Endodermal cell (in vitro differentiated cells): ENCODE data around the gene TTC28. TPM values are rescaled to one million over a fixed set of nuclear protein-coding genes. Genes with fewer than 3 reads are reported as not detected.
A peak's percentile ranks its signal among the peaks of the same experiment; 100 is the strongest.
"Not testable (repeated sequence)": the region's sequence is repeated elsewhere in the genome, so short reads cannot be mapped to it uniquely, and the experiment has no call there.

Experiments used
- DNase-seq: peaks from one replicate; pipeline ENCODE4 v3.0.0-alpha.2; 2017
- H3K27ac ChIP-seq: 2 replicates; pipeline ENCODE4 v1.5.1; 2013; ENCODE audit warnings: mild to moderate bottlenecking, low read depth, low read length, moderate library complexity
- H3K27me3 ChIP-seq: 2 replicates; pipeline ENCODE4 v1.6.1; 2013; ENCODE audit warnings: mild to moderate bottlenecking, low read length, moderate library complexity; ENCODE audit not compliant: insufficient read depth, control insufficient read depth, poor library complexity, severe bottlenecking
- H3K36me3 ChIP-seq: 2 replicates; pipeline ENCODE4 v1.7.0; 2013; ENCODE audit warnings: mild to moderate bottlenecking, low read length, moderate library complexity; ENCODE audit not compliant: control insufficient read depth, insufficient read depth
- H3K4me1 ChIP-seq: one replicate; pipeline ENCODE4 v1.7.0; 2013; ENCODE audit warnings: low read length; ENCODE audit not compliant: control insufficient read depth, insufficient read depth
- H3K4me3 ChIP-seq: 2 replicates; pipeline ENCODE4 v1.5.1; 2013; ENCODE audit warnings: mild to moderate bottlenecking, low read length, moderate library complexity
- H3K9ac ChIP-seq: 2 replicates; pipeline ENCODE4 v1.6.1; 2013; ENCODE audit warnings: mild to moderate bottlenecking, low read length, moderate library complexity; ENCODE audit not compliant: poor library complexity, severe bottlenecking; ENCODE audit errors: extremely low read depth
- H3K9me3 ChIP-seq: 2 replicates; pipeline ENCODE4 v1.6.1; 2013; ENCODE audit warnings: mild to moderate bottlenecking, low read length, moderate library complexity; ENCODE audit not compliant: control insufficient read depth
- H3K27ac Mint-ChIP-seq: 2 replicates; pipeline ENCODE4 v1.8.0; 2020; ENCODE audit warnings: mixed read lengths
- H3K27me3 Mint-ChIP-seq: 2 replicates; pipeline ENCODE4 v1.8.0; 2021; ENCODE audit warnings: mild to moderate bottlenecking, mixed read lengths; ENCODE audit not compliant: insufficient read depth
- H3K36me3 Mint-ChIP-seq: 2 replicates; pipeline ENCODE4 v1.8.0; 2020; ENCODE audit warnings: low read depth, mixed read lengths
- H3K4me1 Mint-ChIP-seq: 2 replicates; pipeline ENCODE4 v1.8.0; 2020; ENCODE audit warnings: mixed read lengths
- H3K4me3 Mint-ChIP-seq: 2 replicates; pipeline ENCODE4 v1.8.0; 2020; ENCODE audit warnings: mild to moderate bottlenecking, moderate library complexity, mixed read lengths
- H3K9me3 Mint-ChIP-seq: 2 replicates; pipeline ENCODE4 v1.8.0; 2020; ENCODE audit warnings: mild to moderate bottlenecking, mixed read lengths
- WGBS, 2 experiments: methylation state at CpG; one replicate each; pipeline versions ENCODE4 v1.1.5 to v1.1.7; 2013; ENCODE audit warnings: missing lambda C conversion rate in 2 of 2, mixed read lengths in 1 of 2; ENCODE audit not compliant: insufficient coverage in 1 of 2, insufficient read length in 1 of 2; 5-methylcytosine and 5-hydroxymethylcytosine counted together
- long read RNA-seq, 4 experiments: library from polyadenylated mRNA in 2 of 4; library from RNA in 1 of 4; library from capped mRNA in 1 of 4; stranded (forward) in 3 of 4; unstranded in 1 of 4; transcript quantifications; one replicate each; pipeline ENCODE4 v2.0.0, GENCODE V29; 2020 to 2021; ENCODE audit warnings: inconsistent platforms in 1 of 4
- polyA plus RNA-seq, 2 experiments: library from polyadenylated mRNA; stranded (reverse); fragments of 50-300 nt; gene quantifications; one replicate each; pipeline ENCODE4 v1.2.3, GENCODE V29; 2013
- total RNA-seq, 2 donors: library from RNA; stranded (reverse); fragmentation: NEBNext Ultra II Directional in 1 of 2; extraction: Animal tissue kit (Norgen Biotek cat#: 25700) in 1 of 2; gene quantifications; 2 replicates in 1 of 2; 3 replicates in 1 of 2; pipeline ENCODE4 v1.2.1, GENCODE V29; 2021
- TF ChIP-seq, protein P1 (sequence below): fragments of 200-600 bp; sonication (generic); conservative IDR thresholded peaks from 2 replicates; pipeline ENCODE4 v1.5.0; 2021; ENCODE audit warnings: antibody characterized with exemption, mild to moderate bottlenecking

The TTC28 gene
- 10 to 100 TPM; 28.6 to 34.0 TPM for total RNA-seq
- 25.4 TPM for polyA plus RNA-seq (2013, experiment 1 of 2)
- polyA plus RNA-seq (2013, experiment 2 of 2) = 25.8 TPM
- long read RNA-seq, experiment 1, partial matches to known transcripts = 0 of 2 reads
- long read RNA-seq, experiment 1, other reads (novel, unspliced or antisense) = 2 of 2 reads
- long read RNA-seq, experiment 2, full-length matches to known transcripts = 6 of 31 reads
- long read RNA-seq, experiment 2, partial matches to known transcripts = 12 of 31 reads
- long read RNA-seq, experiment 2, other reads (novel, unspliced or antisense) = 13 of 31 reads
- long read RNA-seq, experiment 3, partial matches to known transcripts = 1 of 6 reads
- long read RNA-seq, experiment 3, other reads (novel, unspliced or antisense) = 5 of 6 reads
- long read RNA-seq, experiment 4 = 0 reads

DNA sequence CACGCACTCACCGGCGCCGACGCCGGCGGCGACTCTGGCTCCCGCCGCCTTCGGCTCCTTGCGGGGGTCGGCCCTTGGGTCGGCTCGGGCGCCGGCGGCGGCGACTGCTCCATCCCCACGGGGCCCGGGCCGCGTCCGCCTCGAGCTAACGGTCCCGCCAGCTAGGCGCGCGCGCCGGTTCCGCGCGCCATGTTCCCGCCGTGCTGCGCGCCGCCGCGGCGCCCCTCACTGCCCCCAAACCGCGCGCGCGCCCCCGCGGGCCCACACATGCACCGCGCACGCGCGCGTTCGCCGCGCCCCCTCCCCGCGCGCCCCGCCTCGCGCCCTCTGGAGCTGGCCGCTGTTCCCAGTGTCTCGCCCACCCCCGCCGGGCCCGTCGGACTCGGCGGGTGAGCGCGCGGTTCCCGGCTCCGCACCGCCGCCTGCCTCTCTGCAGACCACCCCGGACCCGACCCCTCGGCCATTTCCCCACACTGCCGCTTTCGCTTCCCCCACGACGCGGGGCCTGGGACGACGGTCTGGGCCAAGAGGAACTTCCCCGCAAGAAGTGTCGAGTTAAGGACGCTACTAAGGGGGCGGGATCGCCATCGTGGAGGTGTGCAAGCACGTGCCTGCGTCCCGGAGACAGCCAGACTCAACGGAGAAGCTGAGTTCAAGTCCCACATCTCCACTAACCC, at the start of gene TTC28:
TSS of gene TTC28 (minus strand) at position 230 of the 677 bp plus-strand sequence. CDS start at position 113, 117 bp downstream.
- not testable (repeated sequence) for H3K36me3 Mint-ChIP-seq, H3K9me3 Mint-ChIP-seq, H3K4me1 ChIP-seq, H3K9me3 ChIP-seq, H3K36me3 ChIP-seq, H3K27me3 Mint-ChIP-seq, H3K27ac ChIP-seq, H3K4me1 Mint-ChIP-seq, H3K27me3 ChIP-seq
- peak within 1 kb of the TSS; percentile 95 for H3K27ac Mint-ChIP-seq
- Histone ChIP-seq H3K4me3 (peak within 1 kb of the TSS; percentile 80), H3K9ac (peak within 1 kb of the TSS; percentile 54)
- WGBS, 2 experiments = 2 to 8% methylated on average over 35 to 101 of the region's 101 CpGs
- peak; percentile 87 for DNase-seq
- peak within 1 kb of the TSS; percentile 78 for H3K4me3 Mint-ChIP-seq

DNA sequence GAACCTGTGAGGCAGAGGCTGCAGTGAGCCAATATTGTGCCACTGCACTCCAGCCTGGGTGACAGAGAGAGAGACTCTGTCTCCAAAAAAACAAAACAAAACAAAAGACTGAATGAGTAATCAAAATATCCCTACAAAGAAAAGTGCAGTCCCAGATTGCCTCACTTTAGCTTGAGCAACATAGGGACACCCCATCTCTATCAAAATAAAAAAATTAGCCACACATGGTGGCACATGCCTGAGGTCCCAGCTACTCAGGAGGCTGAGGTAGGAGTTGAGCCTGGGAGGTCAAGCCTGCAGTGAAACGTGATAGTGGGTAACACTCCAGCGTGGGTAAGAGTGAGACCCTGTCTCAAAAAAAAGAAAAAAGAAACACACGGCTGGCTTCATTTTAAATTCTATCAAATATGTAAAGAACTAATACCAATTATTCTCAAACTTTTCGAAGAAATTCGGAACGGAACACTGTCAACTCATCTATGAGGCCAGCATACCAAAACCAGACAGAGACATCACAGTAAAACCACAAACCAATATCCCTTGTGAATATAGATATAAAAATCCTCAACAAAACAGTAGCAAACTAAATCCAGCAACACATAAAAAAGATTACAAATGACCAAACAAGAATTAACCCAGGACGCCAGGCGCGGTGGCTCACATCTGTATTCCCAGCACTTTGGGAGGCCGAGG, 49.1 kb upstream of the TTC28 start:
- 94 to 96% methylated on average over 3 to 9 of the region's 10 CpGs for WGBS, 2 experiments
- Histone ChIP-seq H3K4me3 (no peak overlapping the region), H3K9ac (no peak overlapping the region), H3K27me3 (no peaks in the 10 kb centered on the region), H3K27ac (no peak overlapping the region), H3K4me1 (no peaks in the 10 kb centered on the region), H3K36me3 (peaks cover 37% of the 10 kb centered on the region), H3K9me3 (no peaks in the 10 kb centered on the region)
- Mint-ChIP-seq H3K4me3 (no peak overlapping the region), H3K27me3 (no peaks in the 10 kb centered on the region), H3K36me3 (peaks cover 76% of the 10 kb centered on the region), H3K4me1 (no peaks in the 10 kb centered on the region), H3K27ac (peak overlapping the region; percentile 13), H3K9me3 (no peaks in the 10 kb centered on the region)
- TF ChIP-seq, protein P1, sequence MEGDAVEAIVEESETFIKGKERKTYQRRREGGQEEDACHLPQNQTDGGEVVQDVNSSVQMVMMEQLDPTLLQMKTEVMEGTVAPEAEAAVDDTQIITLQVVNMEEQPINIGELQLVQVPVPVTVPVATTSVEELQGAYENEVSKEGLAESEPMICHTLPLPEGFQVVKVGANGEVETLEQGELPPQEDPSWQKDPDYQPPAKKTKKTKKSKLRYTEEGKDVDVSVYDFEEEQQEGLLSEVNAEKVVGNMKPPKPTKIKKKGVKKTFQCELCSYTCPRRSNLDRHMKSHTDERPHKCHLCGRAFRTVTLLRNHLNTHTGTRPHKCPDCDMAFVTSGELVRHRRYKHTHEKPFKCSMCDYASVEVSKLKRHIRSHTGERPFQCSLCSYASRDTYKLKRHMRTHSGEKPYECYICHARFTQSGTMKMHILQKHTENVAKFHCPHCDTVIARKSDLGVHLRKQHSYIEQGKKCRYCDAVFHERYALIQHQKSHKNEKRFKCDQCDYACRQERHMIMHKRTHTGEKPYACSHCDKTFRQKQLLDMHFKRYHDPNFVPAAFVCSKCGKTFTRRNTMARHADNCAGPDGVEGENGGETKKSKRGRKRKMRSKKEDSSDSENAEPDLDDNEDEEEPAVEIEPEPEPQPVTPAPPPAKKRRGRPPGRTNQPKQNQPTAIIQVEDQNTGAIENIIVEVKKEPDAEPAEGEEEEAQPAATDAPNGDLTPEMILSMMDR = no peak
- DNase-seq = no peak

DNA sequence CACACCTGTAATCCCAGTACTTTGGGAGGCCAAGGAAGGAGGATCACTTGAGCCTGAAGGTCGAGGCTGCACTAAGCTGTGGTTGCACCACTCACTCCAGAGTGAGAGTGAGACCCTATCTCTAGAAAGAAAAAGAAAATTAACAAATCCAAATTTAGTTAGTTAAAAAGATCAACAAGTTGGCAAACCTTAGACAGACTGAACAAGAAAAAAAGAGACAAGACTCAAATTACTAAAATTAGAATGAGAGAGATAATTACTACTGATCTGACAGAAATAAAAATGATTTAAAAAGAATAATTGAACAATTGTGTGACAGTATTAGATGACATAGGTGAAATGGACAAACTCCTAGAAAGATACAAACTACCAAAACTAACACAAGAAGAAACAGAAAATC, 48.4 kb upstream of the TTC28 start:
- Histone ChIP-seq H3K9me3 (no peaks in the 10 kb centered on the region), H3K27ac (no peak overlapping the region), H3K27me3 (no peaks in the 10 kb centered on the region), H3K9ac (no peak overlapping the region), H3K36me3 (peaks cover 36% of the 10 kb centered on the region), H3K4me1 (no peaks in the 10 kb centered on the region), H3K4me3 (no peak overlapping the region)
- WGBS, 2 experiments = 86% methylated on average over 1 of the region's 1 CpG; no CpG with 5 or more reads in 1 of the 2 experiments
- Mint-ChIP-seq H3K27ac (no peak overlapping the region), H3K9me3 (no peaks in the 10 kb centered on the region), H3K36me3 (peaks cover 74% of the 10 kb centered on the region), H3K4me1 (no peaks in the 10 kb centered on the region), H3K4me3 (no peak overlapping the region), H3K27me3 (no peaks in the 10 kb centered on the region)
- DNase-seq = no peak
- TF ChIP-seq, protein P1 = no peak
